RWPE2 (cell line): ENCODE results near the gene ARAP1.

Experiments
- ATAC-seq: fragments of 200-7000 bp; cut with Tn5 transposase; 3 replicates; pipeline ENCODE4 v1.9.1; 2021; ENCODE audit warnings: low read depth
- DNase-seq: peaks from one replicate; pipeline ENCODE4 v3.0.0-alpha.2; 2020; ENCODE audit warnings: low spot score
- H3K27ac ChIP-seq: fragments of 450-650 bp; 2 replicates; pipeline ENCODE4 v1.5.1; 2017; ENCODE audit warnings: mild to moderate bottlenecking; ENCODE audit not compliant: poor library complexity, severe bottlenecking
- H3K27me3 ChIP-seq: fragments of 250-450 bp; sonication (Bioruptor Pico); 2 replicates; pipeline ENCODE4 v1.5.1; 2021; ENCODE audit warnings: mild to moderate bottlenecking, moderate library complexity; ENCODE audit not compliant: insufficient read depth, poor library complexity, severe bottlenecking
- H3K36me3 ChIP-seq: fragments of 250-450 bp; sonication (Bioruptor Pico); 2 replicates; pipeline ENCODE4 v1.5.1; 2020; ENCODE audit warnings: low read depth, mild to moderate bottlenecking, moderate library complexity
- H3K4me1 ChIP-seq: fragments of 250-450 bp; sonication (Bioruptor Pico); 2 replicates; pipeline ENCODE4 v1.5.1; 2021; ENCODE audit warnings: mild to moderate bottlenecking, moderate library complexity; ENCODE audit not compliant: insufficient read depth, poor library complexity, severe bottlenecking
- H3K4me3 ChIP-seq: fragments of 250-450 bp; sonication (Bioruptor Pico); 2 replicates; pipeline ENCODE4 v1.5.1; 2021; ENCODE audit warnings: mild to moderate bottlenecking, moderate library complexity; ENCODE audit not compliant: severe bottlenecking
- H3K9me3 ChIP-seq: fragments of 250-450 bp; sonication (Bioruptor Pico); 2 replicates; pipeline ENCODE4 v1.5.1; 2021; ENCODE audit warnings: mild to moderate bottlenecking, moderate library complexity; ENCODE audit not compliant: severe bottlenecking
- TF ChIP-seq, protein P1 (sequence below): fragments of 450-650 bp; IDR thresholded peaks from one replicate; pipeline ENCODE4 v1.5.1; 2017; ENCODE audit warnings: mild to moderate bottlenecking, moderate library complexity; ENCODE audit not compliant: poor library complexity, severe bottlenecking

The ARAP1 gene

DNA sequence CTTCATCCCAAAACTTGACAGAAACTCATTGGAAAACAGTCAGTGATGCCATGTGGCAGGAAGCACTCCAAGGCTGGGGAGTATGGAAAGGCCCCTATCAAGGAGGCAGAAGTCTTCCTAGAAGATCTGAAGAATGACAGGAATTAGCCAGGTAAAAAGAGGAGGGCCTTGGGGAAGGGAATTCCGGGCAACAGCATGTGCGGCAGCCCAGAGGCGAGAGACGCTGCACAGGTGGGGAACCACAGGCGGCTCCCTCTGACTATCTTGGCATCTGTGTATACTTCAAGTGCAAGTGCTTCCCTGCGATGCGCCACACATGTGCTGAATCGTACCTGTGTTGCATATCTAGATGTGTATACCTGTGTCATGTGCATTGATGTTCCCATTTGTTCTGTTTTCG, 90.7 kb downstream of the ARAP1 start:
- Histone ChIP-seq H3K27ac (no peak overlapping the region), H3K36me3 (no peaks in the 10 kb centered on the region), H3K4me1 (no peaks in the 10 kb centered on the region), H3K4me3 (no peak overlapping the region), H3K9me3 (no peaks in the 10 kb centered on the region), H3K27me3 (no peaks in the 10 kb centered on the region)
- TF ChIP-seq, protein P1, sequence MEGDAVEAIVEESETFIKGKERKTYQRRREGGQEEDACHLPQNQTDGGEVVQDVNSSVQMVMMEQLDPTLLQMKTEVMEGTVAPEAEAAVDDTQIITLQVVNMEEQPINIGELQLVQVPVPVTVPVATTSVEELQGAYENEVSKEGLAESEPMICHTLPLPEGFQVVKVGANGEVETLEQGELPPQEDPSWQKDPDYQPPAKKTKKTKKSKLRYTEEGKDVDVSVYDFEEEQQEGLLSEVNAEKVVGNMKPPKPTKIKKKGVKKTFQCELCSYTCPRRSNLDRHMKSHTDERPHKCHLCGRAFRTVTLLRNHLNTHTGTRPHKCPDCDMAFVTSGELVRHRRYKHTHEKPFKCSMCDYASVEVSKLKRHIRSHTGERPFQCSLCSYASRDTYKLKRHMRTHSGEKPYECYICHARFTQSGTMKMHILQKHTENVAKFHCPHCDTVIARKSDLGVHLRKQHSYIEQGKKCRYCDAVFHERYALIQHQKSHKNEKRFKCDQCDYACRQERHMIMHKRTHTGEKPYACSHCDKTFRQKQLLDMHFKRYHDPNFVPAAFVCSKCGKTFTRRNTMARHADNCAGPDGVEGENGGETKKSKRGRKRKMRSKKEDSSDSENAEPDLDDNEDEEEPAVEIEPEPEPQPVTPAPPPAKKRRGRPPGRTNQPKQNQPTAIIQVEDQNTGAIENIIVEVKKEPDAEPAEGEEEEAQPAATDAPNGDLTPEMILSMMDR, result no peak
- DNase-seq (no peak), ATAC-seq (no peak)

DNA sequence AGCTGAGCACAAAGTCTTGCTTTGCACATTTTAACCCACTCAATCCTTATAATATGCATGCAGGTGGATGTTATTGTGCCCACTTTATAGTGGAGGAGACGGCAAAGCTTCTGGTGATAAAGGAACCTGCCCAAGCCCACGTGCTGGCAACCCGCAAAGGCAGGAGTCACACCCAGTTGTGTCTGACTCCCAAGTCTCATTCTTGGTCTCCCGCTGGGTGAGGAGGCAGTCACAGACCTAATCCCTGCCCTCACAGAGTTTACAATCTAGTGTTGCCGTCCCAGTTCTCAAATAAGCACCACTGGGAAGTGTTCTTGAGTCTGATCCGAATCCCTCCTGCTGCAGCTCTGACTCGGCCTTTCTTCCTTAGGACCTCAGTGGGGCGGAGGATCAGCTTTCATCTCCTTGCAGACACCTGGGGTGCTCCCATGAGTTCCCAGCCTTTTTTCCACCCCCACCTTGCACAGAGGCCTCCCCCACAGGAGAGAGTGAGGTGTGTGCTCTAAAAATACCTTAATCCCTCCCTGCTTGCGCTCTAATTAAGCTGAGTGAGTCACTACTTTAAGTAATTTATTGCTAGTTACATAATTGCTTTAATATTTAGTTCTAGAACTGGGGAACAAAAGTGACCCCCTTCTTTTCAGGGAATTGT, 93.1 kb downstream of the ARAP1 start:
- DNase-seq (no peak), ATAC-seq (no peak)
- H3K27me3 ChIP-seq, result no peaks in the 10 kb centered on the region
- no peaks in the 10 kb centered on the region for H3K36me3 ChIP-seq
- H3K4me3 ChIP-seq, result no peak overlapping the region
- TF ChIP-seq, protein P1, result no peak
- H3K9me3 ChIP-seq, result no peaks in the 10 kb centered on the region
- H3K4me1 ChIP-seq, result no peaks in the 10 kb centered on the region
- no peak overlapping the region for H3K27ac ChIP-seq

DNA sequence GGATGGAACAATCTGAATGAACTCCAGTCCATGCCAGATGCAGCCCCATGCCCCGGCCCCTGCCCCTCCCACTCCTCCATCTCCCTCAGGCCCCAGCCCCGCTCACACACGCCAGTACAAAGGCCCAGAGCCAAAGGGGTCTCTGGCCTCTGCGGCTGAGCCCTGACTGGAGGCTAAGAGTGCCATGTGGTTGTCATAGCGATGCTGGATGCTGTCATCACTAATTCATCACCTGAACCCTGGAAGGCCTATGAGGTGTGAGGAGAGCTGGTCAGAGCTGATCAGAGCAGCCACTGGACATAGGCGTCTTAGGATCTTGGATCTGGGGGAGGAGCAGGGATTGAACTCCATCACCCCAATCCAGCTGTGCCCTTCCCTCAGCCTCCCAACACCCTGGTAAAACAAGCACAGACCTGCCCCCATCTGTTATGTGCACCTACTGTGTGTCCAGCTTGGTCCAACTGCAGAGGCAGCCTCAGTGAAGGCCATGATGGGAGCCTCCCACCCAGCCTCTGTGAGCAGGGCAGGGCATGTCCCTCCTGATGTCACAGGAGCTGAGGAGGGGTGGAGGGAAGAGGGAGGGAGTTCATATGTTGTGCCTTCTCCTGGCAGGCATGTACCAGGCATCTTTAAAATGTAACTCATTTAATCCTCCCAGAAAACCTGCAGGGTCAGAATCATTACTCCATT, 94.7 kb downstream of the ARAP1 start:
- Histone ChIP-seq H3K36me3 (no peaks in the 10 kb centered on the region), H3K27me3 (no peaks in the 10 kb centered on the region), H3K4me3 (no peak overlapping the region), H3K9me3 (no peaks in the 10 kb centered on the region), H3K4me1 (no peaks in the 10 kb centered on the region), H3K27ac (no peak overlapping the region)
- TF ChIP-seq, protein P1, result no peak
- ATAC-seq, result no peak
- DNase-seq, result no peak

DNA sequence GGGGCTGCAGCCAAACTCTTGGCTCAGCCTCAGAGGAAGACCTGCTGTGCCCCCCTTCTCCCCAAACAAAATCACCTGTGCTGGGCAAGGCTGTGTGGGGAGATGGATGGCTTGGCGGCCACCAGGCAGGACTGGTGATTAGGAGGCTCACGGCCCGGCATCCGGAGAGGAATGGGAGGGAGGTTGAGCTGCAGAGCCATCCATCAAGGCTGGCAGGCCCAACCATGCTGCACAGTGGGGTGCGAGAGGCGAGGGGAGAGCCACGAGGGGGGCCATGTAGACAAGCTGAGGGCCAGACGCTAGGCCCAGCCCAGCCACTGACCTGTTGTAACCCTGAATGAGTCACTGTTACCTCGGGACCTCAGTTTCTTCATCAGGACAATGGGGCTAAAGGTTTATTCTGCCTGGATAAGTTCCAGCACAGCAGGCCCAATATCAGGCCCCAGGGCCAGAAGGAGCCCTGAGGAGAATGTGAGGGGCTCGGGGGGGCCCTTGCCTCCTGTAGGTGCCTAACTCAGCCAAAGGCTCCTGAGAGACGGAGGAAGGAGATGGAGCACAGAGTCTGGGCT, 96.2 kb downstream of the ARAP1 start:
- TF ChIP-seq, protein P1, result no peak
- ATAC-seq (no peak), DNase-seq (no peak)
- Histone ChIP-seq H3K9me3 (no peaks in the 10 kb centered on the region), H3K27me3 (no peaks in the 10 kb centered on the region), H3K36me3 (no peaks in the 10 kb centered on the region), H3K4me1 (no peaks in the 10 kb centered on the region), H3K27ac (no peak overlapping the region), H3K4me3 (no peak overlapping the region)

DNA sequence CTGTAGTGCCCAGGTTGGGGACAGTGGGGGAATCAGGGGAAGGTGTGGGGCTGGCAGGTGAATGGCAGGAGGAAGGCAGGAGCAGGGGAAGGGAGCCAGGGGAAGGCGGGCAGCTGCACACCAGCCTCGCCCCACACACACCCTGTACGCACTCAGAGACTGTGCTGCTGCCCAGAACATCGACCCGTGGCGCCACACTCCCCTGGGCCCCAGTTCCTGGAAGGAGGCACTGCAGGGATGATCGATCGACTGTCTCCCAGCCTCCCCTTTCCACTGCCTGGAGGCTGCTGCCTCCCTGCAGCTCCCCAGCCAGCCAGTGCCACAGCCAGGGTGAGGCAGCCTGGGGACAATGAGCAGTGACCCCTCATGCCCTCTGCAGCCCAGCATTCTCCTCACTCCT, 97.2 kb downstream of the ARAP1 start:
- no peak overlapping the region for H3K27ac ChIP-seq
- ATAC-seq, result no peak
- no peaks in the 10 kb centered on the region for H3K4me1 ChIP-seq
- no peak overlapping the region for H3K4me3 ChIP-seq
- no peaks in the 10 kb centered on the region for H3K36me3 ChIP-seq
- DNase-seq, result no peak
- H3K9me3 ChIP-seq, result no peaks in the 10 kb centered on the region
- TF ChIP-seq, protein P1, result no peak
- H3K27me3 ChIP-seq, result no peaks in the 10 kb centered on the region
